SK-N-SH treated with all-trans-retinoic acid at 6 μM for 48 hours (cell line): ENCODE data around the gene SMIM20.

Experiments
- ATAC-seq: fragments of 200-7000 bp; cut with Tn5 transposase; 3 replicates; pipeline ENCODE4 v1.9.1; 2020; ENCODE audit warnings: mild to moderate bottlenecking, moderate library complexity
- ARNTL ChIP-seq: fragments of 450-650 bp; formaldehyde crosslinking; IDR thresholded peaks from 2 replicates; pipeline ENCODE4 v1.5.0; 2020; ENCODE audit warnings: low read depth, mild to moderate bottlenecking, moderate library complexity, borderline replicate concordance
- CREB5 ChIP-seq: fragments of 250-450 bp; sonication (Bioruptor Pico); IDR thresholded peaks from 2 replicates; pipeline ENCODE4 v1.5.1; 2020; ENCODE audit warnings: low read depth, mild to moderate bottlenecking, moderate library complexity
- CSDC2 ChIP-seq: fragments of 250-450 bp; sonication (Bioruptor Pico); IDR thresholded peaks from 2 replicates; pipeline ENCODE4 v1.5.0; 2020; ENCODE audit warnings: mild to moderate bottlenecking, moderate library complexity
- GLIS3 ChIP-seq: fragments of 250-450 bp; sonication (Bioruptor Pico); IDR thresholded peaks from 2 replicates; pipeline ENCODE4 v1.5.0; 2020; ENCODE audit warnings: mild to moderate bottlenecking, moderate library complexity
- ISL1 ChIP-seq: fragments of 250-450 bp; sonication (Bioruptor Pico); IDR thresholded peaks from 2 replicates; pipeline ENCODE4 v2.1.2; 2022; ENCODE audit warnings: mild to moderate bottlenecking, moderate library complexity
- OSR1 ChIP-seq: fragments of 250-450 bp; sonication (Bioruptor Pico); IDR thresholded peaks from 2 replicates; pipeline ENCODE4 v1.8.0; 2022; ENCODE audit warnings: moderate library complexity, mild to moderate bottlenecking, inconsistent platforms
- PATZ1 ChIP-seq: fragments of 250-450 bp; sonication (Bioruptor Pico); IDR thresholded peaks from 2 replicates; pipeline ENCODE4 v1.8.0; 2020; ENCODE audit warnings: mild to moderate bottlenecking, moderate library complexity, borderline replicate concordance
- PPARA ChIP-seq: fragments of 250-450 bp; sonication (Bioruptor Pico); IDR thresholded peaks from 2 replicates; pipeline ENCODE4 v1.5.0; 2020; ENCODE audit warnings: mild to moderate bottlenecking, borderline replicate concordance
- RARB ChIP-seq: fragments of 250-450 bp; sonication (Bioruptor Pico); IDR thresholded peaks from 2 replicates; pipeline ENCODE4 v1.8.0; 2021; ENCODE audit warnings: mild to moderate bottlenecking, moderate library complexity
- SNAI2 ChIP-seq: fragments of 250-450 bp; sonication (Bioruptor Pico); IDR thresholded peaks from 2 replicates; pipeline ENCODE4 v1.5.0; 2020; ENCODE audit warnings: mild to moderate bottlenecking, moderate library complexity
- TCF4 ChIP-seq: fragments of 250-450 bp; sonication (Bioruptor Pico); IDR thresholded peaks from 2 replicates; pipeline ENCODE4 v1.8.0; 2021; ENCODE audit warnings: mild to moderate bottlenecking, moderate library complexity, borderline replicate concordance
- TOX ChIP-seq: fragments of 250-450 bp; sonication (Bioruptor Pico); IDR thresholded peaks from 2 replicates; pipeline ENCODE4 v1.8.0; 2021; ENCODE audit warnings: mild to moderate bottlenecking, moderate library complexity, borderline replicate concordance
- ZC3H10 ChIP-seq: fragments of 250-450 bp; sonication (Bioruptor Pico); IDR thresholded peaks from 2 replicates; pipeline ENCODE4 v1.5.1; 2021; ENCODE audit warnings: mild to moderate bottlenecking, moderate library complexity
- ZFP3 ChIP-seq: fragments of 250-450 bp; sonication (Bioruptor Pico); IDR thresholded peaks from 2 replicates; pipeline ENCODE4 v1.5.0; 2020; ENCODE audit warnings: mild to moderate bottlenecking, moderate library complexity
- ZFP30 ChIP-seq: fragments of 450-650 bp; formaldehyde crosslinking; IDR thresholded peaks from 2 replicates; pipeline ENCODE4 v1.5.0; 2022; ENCODE audit warnings: mild to moderate bottlenecking, moderate library complexity
- ZNF565 ChIP-seq: fragments of 450-650 bp; formaldehyde crosslinking; conservative IDR thresholded peaks from 2 replicates; pipeline ENCODE4 v1.5.0; 2020; ENCODE audit warnings: low read depth, mild to moderate bottlenecking, moderate library complexity
- TF ChIP-seq, protein P1 (sequence below): fragments of 250-450 bp; sonication (Bioruptor Pico); IDR thresholded peaks from 2 replicates; pipeline ENCODE4 v1.5.0; 2020; ENCODE audit warnings: mild to moderate bottlenecking, moderate library complexity
- TF ChIP-seq, protein P2 (sequence below): fragments of 250-450 bp; sonication (Bioruptor Pico); IDR thresholded peaks from 2 replicates; pipeline ENCODE4 v1.8.0; 2021; ENCODE audit warnings: low read depth, mild to moderate bottlenecking, moderate library complexity, borderline replicate concordance
- TF ChIP-seq, protein P3 (sequence below): fragments of 250-450 bp; sonication (Bioruptor Pico); IDR thresholded peaks from 2 replicates; pipeline ENCODE4 v1.5.1; 2021; ENCODE audit warnings: mild to moderate bottlenecking, moderate library complexity

The SMIM20 gene

GRCh38 chr4:25954293-25954904 lies 40.4 kb downstream of the SMIM20 start:
- ATAC-seq, result no peak
- TF ChIP-seq PATZ1 (CRISPR knock-in tag) (no peak), CSDC2 (CRISPR knock-in tag) (no peak), ARNTL (no peak), SNAI2 (no peak), RARB (CRISPR knock-in tag) (no peak), OSR1 (CRISPR knock-in tag) (no peak), PPARA (CRISPR knock-in tag) (no peak)
- TF ChIP-seq, protein P1, sequence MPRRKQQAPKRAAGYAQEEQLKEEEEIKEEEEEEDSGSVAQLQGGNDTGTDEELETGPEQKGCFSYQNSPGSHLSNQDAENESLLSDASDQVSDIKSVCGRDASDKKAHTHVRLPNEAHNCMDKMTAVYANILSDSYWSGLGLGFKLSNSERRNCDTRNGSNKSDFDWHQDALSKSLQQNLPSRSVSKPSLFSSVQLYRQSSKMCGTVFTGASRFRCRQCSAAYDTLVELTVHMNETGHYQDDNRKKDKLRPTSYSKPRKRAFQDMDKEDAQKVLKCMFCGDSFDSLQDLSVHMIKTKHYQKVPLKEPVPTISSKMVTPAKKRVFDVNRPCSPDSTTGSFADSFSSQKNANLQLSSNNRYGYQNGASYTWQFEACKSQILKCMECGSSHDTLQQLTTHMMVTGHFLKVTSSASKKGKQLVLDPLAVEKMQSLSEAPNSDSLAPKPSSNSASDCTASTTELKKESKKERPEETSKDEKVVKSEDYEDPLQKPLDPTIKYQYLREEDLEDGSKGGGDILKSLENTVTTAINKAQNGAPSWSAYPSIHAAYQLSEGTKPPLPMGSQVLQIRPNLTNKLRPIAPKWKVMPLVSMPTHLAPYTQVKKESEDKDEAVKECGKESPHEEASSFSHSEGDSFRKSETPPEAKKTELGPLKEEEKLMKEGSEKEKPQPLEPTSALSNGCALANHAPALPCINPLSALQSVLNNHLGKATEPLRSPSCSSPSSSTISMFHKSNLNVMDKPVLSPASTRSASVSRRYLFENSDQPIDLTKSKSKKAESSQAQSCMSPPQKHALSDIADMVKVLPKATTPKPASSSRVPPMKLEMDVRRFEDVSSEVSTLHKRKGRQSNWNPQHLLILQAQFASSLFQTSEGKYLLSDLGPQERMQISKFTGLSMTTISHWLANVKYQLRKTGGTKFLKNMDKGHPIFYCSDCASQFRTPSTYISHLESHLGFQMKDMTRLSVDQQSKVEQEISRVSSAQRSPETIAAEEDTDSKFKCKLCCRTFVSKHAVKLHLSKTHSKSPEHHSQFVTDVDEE (CRISPR knock-in tag), result no peak

- no peak for TF ChIP-seq GLIS3
- TF ChIP-seq TCF4 (CRISPR knock-in tag), result no peak
- TF ChIP-seq ZFP30 (CRISPR knock-in tag), result no peak
- TF ChIP-seq ZFP3 (CRISPR knock-in tag), result no peak
- no peak for TF ChIP-seq RARB (CRISPR knock-in tag)
- TF ChIP-seq, protein P1 (CRISPR knock-in tag), result no peak
- TF ChIP-seq SNAI2, result no peak
- no peak for TF ChIP-seq ISL1
- no peak for TF ChIP-seq CREB5 (CRISPR knock-in tag)
- no peak for TF ChIP-seq TOX
- TF ChIP-seq, protein P2, sequence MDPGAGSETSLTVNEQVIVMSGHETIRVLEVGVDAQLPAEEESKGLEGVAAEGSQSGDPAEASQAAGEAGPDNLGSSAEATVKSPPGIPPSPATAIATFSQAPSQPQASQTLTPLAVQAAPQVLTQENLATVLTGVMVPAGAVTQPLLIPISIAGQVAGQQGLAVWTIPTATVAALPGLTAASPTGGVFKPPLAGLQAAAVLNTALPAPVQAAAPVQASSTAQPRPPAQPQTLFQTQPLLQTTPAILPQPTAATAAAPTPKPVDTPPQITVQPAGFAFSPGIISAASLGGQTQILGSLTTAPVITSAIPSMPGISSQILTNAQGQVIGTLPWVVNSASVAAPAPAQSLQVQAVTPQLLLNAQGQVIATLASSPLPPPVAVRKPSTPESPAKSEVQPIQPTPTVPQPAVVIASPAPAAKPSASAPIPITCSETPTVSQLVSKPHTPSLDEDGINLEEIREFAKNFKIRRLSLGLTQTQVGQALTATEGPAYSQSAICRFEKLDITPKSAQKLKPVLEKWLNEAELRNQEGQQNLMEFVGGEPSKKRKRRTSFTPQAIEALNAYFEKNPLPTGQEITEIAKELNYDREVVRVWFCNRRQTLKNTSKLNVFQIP (CRISPR knock-in tag), result no peak
- no peak for TF ChIP-seq ZC3H10 (CRISPR knock-in tag)
- TF ChIP-seq, protein P3, sequence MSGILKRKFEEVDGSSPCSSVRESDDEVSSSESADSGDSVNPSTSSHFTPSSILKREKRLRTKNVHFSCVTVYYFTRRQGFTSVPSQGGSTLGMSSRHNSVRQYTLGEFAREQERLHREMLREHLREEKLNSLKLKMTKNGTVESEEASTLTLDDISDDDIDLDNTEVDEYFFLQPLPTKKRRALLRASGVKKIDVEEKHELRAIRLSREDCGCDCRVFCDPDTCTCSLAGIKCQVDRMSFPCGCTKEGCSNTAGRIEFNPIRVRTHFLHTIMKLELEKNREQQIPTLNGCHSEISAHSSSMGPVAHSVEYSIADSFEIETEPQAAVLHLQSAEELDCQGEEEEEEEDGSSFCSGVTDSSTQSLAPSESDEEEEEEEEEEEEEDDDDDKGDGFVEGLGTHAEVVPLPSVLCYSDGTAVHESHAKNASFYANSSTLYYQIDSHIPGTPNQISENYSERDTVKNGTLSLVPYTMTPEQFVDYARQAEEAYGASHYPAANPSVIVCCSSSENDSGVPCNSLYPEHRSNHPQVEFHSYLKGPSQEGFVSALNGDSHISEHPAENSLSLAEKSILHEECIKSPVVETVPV (CRISPR knock-in tag), result no peak
- no peak for TF ChIP-seq ZNF565
- TF ChIP-seq OSR1 (CRISPR knock-in tag), result no peak
- ATAC-seq, result no peak; the same call in 2 of the 3 replicates
Observed at GRCh38 chr4:25955705-25956104, 41.7 kb downstream of the SMIM20 start.
